PFSK-1 (cell line): Measurements from ENCODE around the gene TFEB.

Source experiments
- FOXP2 ChIP-seq: optimal IDR thresholded peaks from 2 replicates; pipeline ENCODE3; 2011; ENCODE audit warnings: borderline replicate concordance, control low read depth, inconsistent platforms; ENCODE audit not compliant: insufficient read depth; ENCODE audit errors: extremely low read length, extremely low read depth
- POLR2AphosphoS5 ChIP-seq: IDR thresholded peaks from 2 replicates; pipeline ENCODE4 v1.6.1; 2012; ENCODE audit warnings: low read depth, mild to moderate bottlenecking, control low read depth, low read length, moderate library complexity
- REST ChIP-seq, 2 experiments: IDR thresholded peaks; 2 replicates each; pipeline versions ENCODE4 v1.6.1 to v1.8.0; 2011 to 2012; ENCODE audit warnings: low read depth in 2 of 2, low read length in 2 of 2, control low read depth in 1 of 2, inconsistent platforms in 1 of 2, mild to moderate bottlenecking in 1 of 2, moderate library complexity in 1 of 2; ENCODE audit not compliant: insufficient read depth in 1 of 2
- SIN3A ChIP-seq: IDR thresholded peaks from 2 replicates; pipeline ENCODE4 v1.6.1; 2012; ENCODE audit warnings: mild to moderate bottlenecking, low read length, moderate library complexity, borderline replicate concordance; ENCODE audit not compliant: insufficient read depth
- TAF1 ChIP-seq: IDR thresholded peaks from 2 replicates; pipeline ENCODE4 v1.6.1; 2012; ENCODE audit warnings: low read length, control low read depth, borderline replicate concordance; ENCODE audit not compliant: insufficient read depth

TFEB gene

DNA sequence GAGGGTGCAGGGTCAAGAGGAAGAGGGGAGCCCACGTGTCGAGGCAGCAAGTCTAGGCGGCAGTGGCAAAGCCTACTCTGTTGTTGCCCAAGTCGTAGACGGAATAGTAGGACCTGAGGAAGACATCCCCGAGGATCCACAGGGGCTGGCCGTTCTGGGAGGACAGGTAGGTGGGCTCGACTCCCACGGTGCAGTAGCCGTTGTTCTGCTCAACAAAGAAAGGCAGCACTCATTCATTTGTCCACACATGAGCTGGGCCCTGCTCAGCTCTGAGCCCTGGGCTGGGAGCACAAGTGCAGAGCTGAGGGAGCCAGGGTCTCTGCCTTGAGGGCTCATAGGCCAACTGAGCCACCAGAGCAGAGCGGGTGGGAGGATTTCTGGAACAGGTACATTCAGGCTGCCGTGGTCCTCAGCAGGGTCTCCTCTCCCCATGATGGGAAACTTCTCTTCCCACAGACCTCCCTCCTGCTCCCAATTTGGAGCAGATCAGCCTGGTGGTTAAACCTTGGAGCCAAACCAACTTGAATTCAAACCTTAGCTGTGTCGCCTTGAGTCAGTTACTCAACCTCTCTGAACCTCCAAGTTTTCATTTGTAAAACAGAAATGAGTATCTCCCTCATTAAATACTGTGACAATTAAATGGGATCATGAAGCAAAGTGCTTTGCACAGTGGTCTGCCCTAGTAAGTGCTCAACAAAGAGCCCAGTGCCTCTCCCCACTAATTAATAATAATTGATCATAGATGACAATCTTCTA, 1.6 kb upstream of the TFEB start:
- TF ChIP-seq REST (IDR thresholded peaks at IDR 0.05; ENCODE audit: insufficient read depth in 1 of 2, low read depth in 2 of 2, low read length in 2 of 2) (no peak), FOXP2 (no peak), TAF1 (no peak), POLR2AphosphoS5 (no peak), SIN3A (no peak)

DNA sequence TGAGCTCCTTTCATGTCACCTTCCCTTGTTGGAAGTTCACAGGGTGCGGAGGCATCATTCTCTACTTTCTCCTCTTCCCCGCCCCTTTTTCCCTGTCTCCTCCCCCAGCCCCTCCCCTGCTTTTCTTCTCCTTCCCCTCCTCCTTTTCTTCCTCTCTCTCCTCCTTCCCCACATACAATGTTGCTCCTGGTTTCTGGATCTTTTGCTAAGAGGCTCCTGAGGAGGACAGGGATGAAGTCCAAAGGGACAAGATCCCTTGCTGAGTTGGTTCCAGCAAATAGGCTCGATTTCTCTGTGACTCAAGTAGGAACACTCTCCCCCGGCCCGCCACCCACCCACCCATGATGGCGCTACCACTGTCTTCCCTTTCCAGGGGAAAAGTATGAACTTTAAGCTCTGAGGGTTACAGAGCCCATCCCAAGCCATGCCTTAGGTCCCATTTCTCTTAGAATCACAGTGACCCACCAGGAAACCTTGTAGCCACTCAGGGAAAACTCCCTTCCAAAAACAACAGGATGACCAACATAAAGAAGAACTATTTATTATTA, 852 bp upstream of the TFEB start:
- TF ChIP-seq TAF1 (no peak), REST (IDR thresholded peaks at IDR 0.05; ENCODE audit: insufficient read depth in 1 of 2, low read depth in 2 of 2, low read length in 2 of 2) (no peak)

GRCh38 chr6:41734666-41735426, 562 bp downstream of the TFEB start:
- TF ChIP-seq TAF1 (no peak), SIN3A (0 out of 2 replicates have a peak, but pooled peaks have one; percentile 18)

DNA sequence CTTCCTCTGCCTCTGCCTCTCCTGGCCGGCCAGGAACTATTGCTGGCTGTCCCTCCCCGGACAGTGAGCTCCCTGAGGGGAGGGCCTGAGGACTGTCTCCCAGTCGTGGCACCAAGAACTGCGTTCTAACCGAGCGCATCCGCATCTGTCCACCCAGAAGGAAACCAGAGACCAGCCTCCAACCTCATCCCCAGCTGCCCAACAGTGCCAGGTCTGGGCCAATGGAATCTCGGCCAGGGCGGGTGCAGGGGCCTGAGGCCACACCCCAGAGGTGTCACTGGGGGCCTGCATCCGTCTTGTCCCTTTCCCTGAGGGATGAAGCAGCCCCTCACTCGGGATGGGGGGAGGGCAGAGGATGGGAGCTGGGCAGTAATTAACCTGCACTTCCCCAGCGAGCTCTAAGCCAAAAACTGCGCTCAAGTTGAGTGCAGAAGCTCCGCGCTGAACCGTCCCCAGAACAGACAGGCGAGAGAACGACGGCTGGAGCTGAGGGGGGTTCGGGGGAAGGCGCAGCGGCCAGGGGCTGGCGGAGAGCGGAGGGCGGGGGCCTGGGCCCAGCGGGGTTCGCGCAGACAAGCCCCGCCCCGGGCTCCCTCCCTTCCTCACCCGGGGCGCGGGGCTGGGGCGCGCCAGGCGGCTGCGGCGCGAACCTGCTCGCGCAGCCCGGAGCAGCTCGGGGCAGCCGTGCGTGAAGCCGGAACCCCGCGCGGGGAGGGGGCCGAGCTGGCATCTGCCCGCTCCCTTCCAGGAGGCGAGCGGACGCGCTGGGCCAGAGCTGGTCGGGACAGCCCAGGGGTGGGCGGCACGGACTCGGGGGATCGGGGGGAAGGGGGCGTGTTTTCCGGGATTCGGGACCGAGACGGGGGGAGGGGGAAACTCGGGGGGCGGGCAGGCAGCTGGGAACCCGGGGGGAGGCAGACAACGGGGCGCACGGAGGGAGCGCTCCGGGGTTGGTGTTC, 1.4 kb downstream of the TFEB start:
- TF ChIP-seq TAF1 (no peak), REST (IDR thresholded peaks at IDR 0.05; ENCODE audit: insufficient read depth in 1 of 2, low read depth in 2 of 2, low read length in 2 of 2) (no peak)

GRCh38 chr6:41733360-41733706, 2.1 kb downstream of the TFEB start:
- TF ChIP-seq FOXP2 (no peak), SIN3A (no peak), TAF1 (no peak), REST (IDR thresholded peaks at IDR 0.05; ENCODE audit: insufficient read depth in 1 of 2, low read depth in 2 of 2, low read length in 2 of 2) (no peak), POLR2AphosphoS5 (no peak)
